AG09309 (cell line): ENCODE data around the gene ABCA9.

Experiments used
- DNase-seq: peaks from one replicate; pipeline ENCODE4 v3.0.0-alpha.2; 2010; ENCODE audit warnings: low read depth
- H3K4me3 ChIP-seq: 2 replicates; pipeline ENCODE4 v1.5.1; 2011; ENCODE audit warnings: mild to moderate bottlenecking, low read depth, low read length, moderate library complexity; ENCODE audit not compliant: control insufficient read depth
- TF ChIP-seq, protein P1 (sequence below): IDR thresholded peaks from 2 replicates; pipeline ENCODE4 v1.5.1; 2011; ENCODE audit warnings: mild to moderate bottlenecking, low read depth, low read length, inconsistent platforms; ENCODE audit not compliant: insufficient read depth, control insufficient read depth; ENCODE audit errors: missing control alignments

Gene ABCA9, protein sequence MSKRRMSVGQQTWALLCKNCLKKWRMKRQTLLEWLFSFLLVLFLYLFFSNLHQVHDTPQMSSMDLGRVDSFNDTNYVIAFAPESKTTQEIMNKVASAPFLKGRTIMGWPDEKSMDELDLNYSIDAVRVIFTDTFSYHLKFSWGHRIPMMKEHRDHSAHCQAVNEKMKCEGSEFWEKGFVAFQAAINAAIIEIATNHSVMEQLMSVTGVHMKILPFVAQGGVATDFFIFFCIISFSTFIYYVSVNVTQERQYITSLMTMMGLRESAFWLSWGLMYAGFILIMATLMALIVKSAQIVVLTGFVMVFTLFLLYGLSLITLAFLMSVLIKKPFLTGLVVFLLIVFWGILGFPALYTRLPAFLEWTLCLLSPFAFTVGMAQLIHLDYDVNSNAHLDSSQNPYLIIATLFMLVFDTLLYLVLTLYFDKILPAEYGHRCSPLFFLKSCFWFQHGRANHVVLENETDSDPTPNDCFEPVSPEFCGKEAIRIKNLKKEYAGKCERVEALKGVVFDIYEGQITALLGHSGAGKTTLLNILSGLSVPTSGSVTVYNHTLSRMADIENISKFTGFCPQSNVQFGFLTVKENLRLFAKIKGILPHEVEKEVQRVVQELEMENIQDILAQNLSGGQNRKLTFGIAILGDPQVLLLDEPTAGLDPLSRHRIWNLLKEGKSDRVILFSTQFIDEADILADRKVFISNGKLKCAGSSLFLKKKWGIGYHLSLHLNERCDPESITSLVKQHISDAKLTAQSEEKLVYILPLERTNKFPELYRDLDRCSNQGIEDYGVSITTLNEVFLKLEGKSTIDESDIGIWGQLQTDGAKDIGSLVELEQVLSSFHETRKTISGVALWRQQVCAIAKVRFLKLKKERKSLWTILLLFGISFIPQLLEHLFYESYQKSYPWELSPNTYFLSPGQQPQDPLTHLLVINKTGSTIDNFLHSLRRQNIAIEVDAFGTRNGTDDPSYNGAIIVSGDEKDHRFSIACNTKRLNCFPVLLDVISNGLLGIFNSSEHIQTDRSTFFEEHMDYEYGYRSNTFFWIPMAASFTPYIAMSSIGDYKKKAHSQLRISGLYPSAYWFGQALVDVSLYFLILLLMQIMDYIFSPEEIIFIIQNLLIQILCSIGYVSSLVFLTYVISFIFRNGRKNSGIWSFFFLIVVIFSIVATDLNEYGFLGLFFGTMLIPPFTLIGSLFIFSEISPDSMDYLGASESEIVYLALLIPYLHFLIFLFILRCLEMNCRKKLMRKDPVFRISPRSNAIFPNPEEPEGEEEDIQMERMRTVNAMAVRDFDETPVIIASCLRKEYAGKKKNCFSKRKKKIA (N-terminal part only)

DNA sequence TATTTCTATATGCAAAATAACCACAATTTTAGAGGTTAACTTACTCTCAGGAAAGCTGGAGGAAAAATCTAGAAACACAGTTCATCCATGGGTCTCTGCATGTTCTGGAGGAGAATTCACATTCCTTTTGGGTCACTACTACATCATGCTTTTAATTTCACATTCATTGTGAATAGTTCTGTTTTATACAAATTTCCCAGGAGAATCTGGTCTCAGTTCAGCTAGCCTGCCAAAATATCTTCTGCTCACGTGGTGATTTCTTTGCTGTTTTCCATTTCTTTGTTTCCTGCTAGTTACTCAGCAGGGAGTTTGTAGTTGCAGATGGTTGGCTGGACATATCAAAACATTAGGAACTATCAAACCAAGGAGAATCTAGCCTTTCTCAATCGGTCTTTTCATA lies at the start of gene ABCA9:
ABCA9 (minus strand) TSS at position 106 of the 400 bp plus-strand sequence. CDS start 9,801 bp downstream, outside the sequence.
- TF ChIP-seq, protein P1, sequence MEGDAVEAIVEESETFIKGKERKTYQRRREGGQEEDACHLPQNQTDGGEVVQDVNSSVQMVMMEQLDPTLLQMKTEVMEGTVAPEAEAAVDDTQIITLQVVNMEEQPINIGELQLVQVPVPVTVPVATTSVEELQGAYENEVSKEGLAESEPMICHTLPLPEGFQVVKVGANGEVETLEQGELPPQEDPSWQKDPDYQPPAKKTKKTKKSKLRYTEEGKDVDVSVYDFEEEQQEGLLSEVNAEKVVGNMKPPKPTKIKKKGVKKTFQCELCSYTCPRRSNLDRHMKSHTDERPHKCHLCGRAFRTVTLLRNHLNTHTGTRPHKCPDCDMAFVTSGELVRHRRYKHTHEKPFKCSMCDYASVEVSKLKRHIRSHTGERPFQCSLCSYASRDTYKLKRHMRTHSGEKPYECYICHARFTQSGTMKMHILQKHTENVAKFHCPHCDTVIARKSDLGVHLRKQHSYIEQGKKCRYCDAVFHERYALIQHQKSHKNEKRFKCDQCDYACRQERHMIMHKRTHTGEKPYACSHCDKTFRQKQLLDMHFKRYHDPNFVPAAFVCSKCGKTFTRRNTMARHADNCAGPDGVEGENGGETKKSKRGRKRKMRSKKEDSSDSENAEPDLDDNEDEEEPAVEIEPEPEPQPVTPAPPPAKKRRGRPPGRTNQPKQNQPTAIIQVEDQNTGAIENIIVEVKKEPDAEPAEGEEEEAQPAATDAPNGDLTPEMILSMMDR, result no peak
- DNase-seq, result peak; percentile 40
- no peak within 1 kb of the TSS for H3K4me3 ChIP-seq

DNA sequence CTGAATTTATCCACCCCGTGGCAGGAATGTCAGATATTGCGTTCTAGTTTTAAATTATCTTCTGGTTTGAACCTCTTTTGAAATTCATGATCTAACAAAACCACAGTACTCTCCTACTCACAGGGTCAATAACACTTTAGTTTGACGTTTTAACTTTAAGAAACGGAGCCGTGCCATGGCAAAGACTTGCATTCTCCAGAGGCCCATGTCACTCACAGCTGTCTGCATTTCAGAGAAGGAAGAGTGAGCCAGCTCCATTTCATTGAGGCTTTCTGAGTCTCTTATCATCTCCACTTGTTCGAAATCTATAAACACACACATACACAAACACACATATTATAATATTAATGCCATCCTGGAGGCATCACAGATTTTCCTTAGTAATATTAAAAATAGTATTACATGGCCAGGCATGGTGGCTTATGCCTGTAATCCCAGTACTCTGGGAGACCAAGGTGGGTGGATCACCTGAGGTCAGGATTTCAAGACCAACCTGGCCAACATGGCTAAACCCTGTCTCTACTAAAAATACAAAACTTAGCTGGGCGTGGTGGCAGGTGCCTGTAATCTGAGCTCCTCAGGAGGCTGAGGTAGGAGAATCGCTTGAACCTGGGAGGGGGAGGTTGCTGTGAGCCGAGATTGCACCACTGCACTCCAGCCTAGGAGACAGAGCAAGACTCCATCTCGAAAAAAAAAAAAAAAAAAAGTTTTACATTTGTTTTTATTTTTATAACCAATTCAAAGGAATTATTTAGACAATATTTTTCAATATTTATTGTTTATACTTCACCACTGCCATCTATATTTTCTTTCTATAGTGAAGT lies 45.4 kb upstream of the ABCA9 start:
- TF ChIP-seq, protein P1, result no peak
- no peak for DNase-seq
- no peak overlapping the region for H3K4me3 ChIP-seq

DNA sequence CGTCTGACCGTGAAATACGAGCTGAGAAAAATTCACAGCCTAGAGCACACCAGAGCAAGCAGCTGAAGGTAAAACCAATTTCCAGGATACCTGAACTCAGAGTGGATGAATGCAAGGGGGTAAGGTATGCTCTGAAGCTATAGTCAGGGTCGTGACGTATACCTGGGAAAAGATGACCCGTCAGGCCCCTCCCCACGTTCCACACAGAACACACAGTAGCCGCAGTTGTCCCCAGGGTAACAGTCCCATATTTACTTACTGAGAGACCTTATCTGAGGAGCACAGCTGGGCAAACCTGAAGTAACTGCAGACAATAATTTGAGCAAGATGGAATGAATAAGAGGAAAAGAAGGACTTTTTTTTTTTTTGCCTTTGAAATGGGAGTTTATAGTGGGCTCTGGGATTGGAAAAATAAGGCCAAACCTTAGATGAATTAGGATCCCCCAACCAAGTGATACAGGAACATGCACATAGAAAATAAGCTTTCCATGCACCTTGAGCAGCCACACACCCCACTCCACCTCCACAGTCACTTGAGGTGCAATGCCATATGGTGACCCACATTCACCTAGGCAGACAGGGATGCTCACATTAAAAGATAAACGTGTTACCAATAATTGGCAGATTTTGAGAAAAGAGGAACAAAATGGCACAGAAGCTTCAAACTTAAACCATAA lies 43.0 kb upstream of the ABCA9 start:
- TF ChIP-seq, protein P1, result no peak
- H3K4me3 ChIP-seq, result no peak overlapping the region
- no peak for DNase-seq

DNA sequence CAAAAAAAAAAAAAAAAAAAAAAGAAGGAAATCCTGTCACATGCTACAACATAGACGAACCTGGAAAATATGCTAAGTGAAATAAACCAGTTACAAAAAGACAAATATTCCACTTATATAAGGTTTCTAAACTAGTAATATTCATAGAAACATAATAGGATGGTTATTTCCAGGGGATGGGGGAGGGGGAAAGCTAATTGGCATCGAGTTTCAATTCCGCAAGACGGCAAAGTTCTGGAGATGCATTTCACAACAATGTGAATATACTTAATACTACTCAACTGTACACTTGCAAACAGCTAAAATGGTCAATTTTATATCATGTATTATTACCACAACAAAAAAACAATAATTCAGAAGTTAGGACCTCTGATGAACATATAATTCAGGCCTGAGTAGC lies 37.9 kb upstream of the ABCA9 start:
- H3K4me3 ChIP-seq, result no peak overlapping the region
- DNase-seq, result no peak
- TF ChIP-seq, protein P1, result no peak

DNA sequence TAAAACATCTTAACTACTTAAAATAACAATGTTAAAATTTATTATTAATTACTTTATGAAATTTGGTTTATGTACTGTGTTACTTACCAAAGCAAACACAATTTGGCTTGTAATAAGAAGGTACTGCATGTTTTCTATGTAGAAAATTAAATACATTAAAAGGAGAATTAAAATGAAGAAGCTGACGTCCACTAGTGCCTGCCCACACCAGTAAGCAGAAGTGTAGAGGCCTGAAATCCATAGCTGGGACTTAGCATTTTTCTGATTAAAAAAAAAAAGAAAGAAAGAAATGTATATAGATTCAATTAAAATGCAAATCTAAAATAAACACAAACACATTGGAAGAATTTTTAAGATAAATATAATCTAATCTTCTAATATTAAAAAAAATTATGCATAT lies 35.8 kb upstream of the ABCA9 start:
- DNase-seq, result no peak
- H3K4me3 ChIP-seq, result no peak overlapping the region
- TF ChIP-seq, protein P1, result no peak
